ENCODE results near the gene NAB1. TPM values are rescaled to one million over a fixed set of nuclear protein-coding genes. Genes with fewer than 3 reads are reported as not detected.

NAB1 gene
- total RNA-seq, 1 experiment from 2014 or later, result 17.0 TPM

DNA sequence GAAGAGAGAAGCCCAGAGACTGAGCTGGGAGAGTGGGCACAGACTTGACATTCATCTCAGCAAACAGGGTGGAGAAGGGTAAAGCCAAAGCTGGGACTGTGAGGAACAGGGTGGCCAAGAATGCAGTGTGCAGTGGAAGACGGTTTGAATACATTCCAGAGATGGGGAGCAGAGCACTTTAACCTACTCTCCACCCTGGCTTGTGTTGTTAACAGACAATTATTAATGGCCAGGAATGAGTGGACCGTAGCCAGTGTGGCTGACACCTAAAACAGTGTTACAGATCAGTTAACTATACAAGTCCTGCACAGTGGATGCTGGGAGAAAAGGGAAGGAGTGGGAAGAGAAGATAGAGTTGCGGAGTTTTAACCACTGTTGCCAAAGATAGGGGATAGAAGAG is 7.4 kb upstream of the NAB1 start:
- POLR2A ChIA-PET (ENCODE audit: unreplicated experiment), result no interaction called here
- no peak for DNase-seq
- H2AFZ ChIP-seq, result no peak overlapping the region
- peaks cover 15% of the 10 kb centered on the region for H3F3A ChIP-seq (ENCODE audit: insufficient read depth, low read depth)
- intact Hi-C loops (cut with micrococcal nuclease; ENCODE audit: unreplicated experiment), result loop anchor here (10.0 kb wide), 1 partner anchor 107 kb away; the partner anchor contains the start of gene NEMP2
- no peak overlapping the region for H3K4me2 ChIP-seq
- CTCF ChIA-PET, result no interaction called here
- no peaks in the 10 kb centered on the region for H3K27me3 ChIP-seq (ENCODE audit: insufficient read depth, low read depth)
- no peaks in the 10 kb centered on the region for H4K20me1 ChIP-seq (ENCODE audit: insufficient read depth)
- no peaks in the 10 kb centered on the region for H3K9me3 ChIP-seq (ENCODE audit: insufficient read depth, low read depth)
- H3K79me2 ChIP-seq (ENCODE audit: low read depth), result no peaks in the 10 kb centered on the region
- TF ChIP-seq, protein P1, sequence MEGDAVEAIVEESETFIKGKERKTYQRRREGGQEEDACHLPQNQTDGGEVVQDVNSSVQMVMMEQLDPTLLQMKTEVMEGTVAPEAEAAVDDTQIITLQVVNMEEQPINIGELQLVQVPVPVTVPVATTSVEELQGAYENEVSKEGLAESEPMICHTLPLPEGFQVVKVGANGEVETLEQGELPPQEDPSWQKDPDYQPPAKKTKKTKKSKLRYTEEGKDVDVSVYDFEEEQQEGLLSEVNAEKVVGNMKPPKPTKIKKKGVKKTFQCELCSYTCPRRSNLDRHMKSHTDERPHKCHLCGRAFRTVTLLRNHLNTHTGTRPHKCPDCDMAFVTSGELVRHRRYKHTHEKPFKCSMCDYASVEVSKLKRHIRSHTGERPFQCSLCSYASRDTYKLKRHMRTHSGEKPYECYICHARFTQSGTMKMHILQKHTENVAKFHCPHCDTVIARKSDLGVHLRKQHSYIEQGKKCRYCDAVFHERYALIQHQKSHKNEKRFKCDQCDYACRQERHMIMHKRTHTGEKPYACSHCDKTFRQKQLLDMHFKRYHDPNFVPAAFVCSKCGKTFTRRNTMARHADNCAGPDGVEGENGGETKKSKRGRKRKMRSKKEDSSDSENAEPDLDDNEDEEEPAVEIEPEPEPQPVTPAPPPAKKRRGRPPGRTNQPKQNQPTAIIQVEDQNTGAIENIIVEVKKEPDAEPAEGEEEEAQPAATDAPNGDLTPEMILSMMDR (conservative IDR thresholded peaks at IDR 0.05), result no peak
- TF ChIP-seq EZH2 (IDR thresholded peaks at IDR 0.05; ENCODE audit: low read depth), result no peak
- no peak overlapping the region for H3K27ac ChIP-seq
- no TSS peak for BruUV-seq (replicated peaks)
- no peaks in the 10 kb centered on the region for H3K36me3 ChIP-seq (ENCODE audit: low read depth)
- H3K4me3 ChIP-seq, result no peak overlapping the region
- H3K4me1 ChIP-seq (replicated peaks; ENCODE audit: insufficient read depth), result peaks cover 19% of the 10 kb centered on the region
- no peaks in the 10 kb centered on the region for H3K9me2 ChIP-seq (ENCODE audit: insufficient read depth)

GRCh38 chr2:190646780-190647522 is 1.9 kb upstream of the NAB1 start:
- H4K20me1 ChIP-seq (ENCODE audit: insufficient read depth), result no peaks in the 10 kb centered on the region
- no peaks in the 10 kb centered on the region for H3K9me3 ChIP-seq (ENCODE audit: insufficient read depth, low read depth)
- POLR2A ChIA-PET (ENCODE audit: unreplicated experiment), result no interaction called here
- H3K27me3 ChIP-seq (ENCODE audit: insufficient read depth, low read depth), result no peaks in the 10 kb centered on the region
- CTCF ChIA-PET, result no interaction called here
- H3K9me2 ChIP-seq (ENCODE audit: insufficient read depth), result no peaks in the 10 kb centered on the region
- peaks cover 24% of the 10 kb centered on the region for H3K79me2 ChIP-seq (ENCODE audit: low read depth)
- BruUV-seq (replicated peaks), result no TSS peak
- no peaks in the 10 kb centered on the region for H3K36me3 ChIP-seq (ENCODE audit: low read depth)
- peak overlapping the region; percentile 78 for H3K4me2 ChIP-seq
- peaks cover 12% of the 10 kb centered on the region; the same call in 1 of the 2 replicates for H3F3A ChIP-seq (ENCODE audit: insufficient read depth, low read depth)
- peaks cover 13% of the 10 kb centered on the region for H3K4me1 ChIP-seq (replicated peaks; ENCODE audit: insufficient read depth)
- no peak for DNase-seq
- no peak overlapping the region for H3K27ac ChIP-seq
- H2AFZ ChIP-seq, result no peak overlapping the region
- no peak for TF ChIP-seq EZH2 (IDR thresholded peaks at IDR 0.05; ENCODE audit: low read depth)
- TF ChIP-seq, protein P1 (conservative IDR thresholded peaks at IDR 0.05), result no peak
- no peak overlapping the region for H3K4me3 ChIP-seq
- intact Hi-C loops (cut with micrococcal nuclease; ENCODE audit: unreplicated experiment), result loop anchor here (5.0 to 10.0 kb wide), 2 partner anchors 40 to 112 kb away; partner anchors contain the start of gene NEMP2

- Histone ChIP-seq H2AFZ (peak overlapping the region; percentile 91), H3K9me2 (ENCODE audit: insufficient read depth) (no peaks in the 10 kb centered on the region), H4K20me1 (ENCODE audit: insufficient read depth) (no peaks in the 10 kb centered on the region), H3K36me3 (ENCODE audit: low read depth) (no peaks in the 10 kb centered on the region), H3K9me3 (ENCODE audit: insufficient read depth, low read depth) (no peaks in the 10 kb centered on the region), H3K27ac (peak overlapping the region; percentile 42), H3K4me3 (peak overlapping the region; percentile 73), H3K4me2 (peak overlapping the region; percentile 78), H3K4me1 (replicated peaks; ENCODE audit: insufficient read depth) (peaks cover 13% of the 10 kb centered on the region), H3F3A (ENCODE audit: insufficient read depth, low read depth) (peaks cover 12% of the 10 kb centered on the region; the same call in 1 of the 2 replicates), H3K79me2 (ENCODE audit: low read depth) (peaks cover 37% of the 10 kb centered on the region), H3K27me3 (ENCODE audit: insufficient read depth, low read depth) (no peaks in the 10 kb centered on the region)
- TSS peak; percentile 76 for BruUV-seq (replicated peaks)
- TF ChIP-seq, protein P1 (conservative IDR thresholded peaks at IDR 0.05), result no peak
- TF ChIP-seq EZH2 (IDR thresholded peaks at IDR 0.05; ENCODE audit: low read depth), result no peak
- DNase-seq, result peak; percentile 65 to 82
- intact Hi-C loops (cut with micrococcal nuclease; ENCODE audit: unreplicated experiment), result loop anchor here (5.0 to 10.0 kb wide), 2 partner anchors 41 to 114 kb away; partner anchors contain the start of gene NEMP2
- ChIA-PET POLR2A (ENCODE audit: unreplicated experiment) (no interaction called here), CTCF (no interaction called here)
Measured at GRCh38 chr2:190648289-190649034, 421 bp upstream of the NAB1 start.

All from PC-9 (cell line).